Kasumi-1 (cell line): Measurements from ENCODE around the gene UST.
A peak's percentile ranks its signal among the peaks of the same experiment; 100 is the strongest.
"Not testable (repeated sequence)": the region's sequence is repeated elsewhere in the genome, so short reads cannot be mapped to it uniquely, and the experiment has no call there.

Experiments
- DNase-seq, 2 experiments: peaks; one replicate each; lab custom pipeline; 2025; lab: John Stamatoyannopoulos, UW

The UST gene

GRCh38 chr6:148951662-148952061 is 204.8 kb downstream of the UST start:
- DNase-seq, result no peak

- DNase-seq, result no peak
Observed at GRCh38 chr6:148952147-148953035, 205.6 kb downstream of the UST start.

- no peak for DNase-seq
Observed at GRCh38 chr6:148954461-148954860, 207.6 kb downstream of the UST start.

GRCh38 chr6:148954934-148955333 is 208.1 kb downstream of the UST start:
- no peak for DNase-seq

GRCh38 chr6:148955441-148955840 is 208.6 kb downstream of the UST start:
- DNase-seq, result no peak

- not testable (repeated sequence) for DNase-seq
Observed at GRCh38 chr6:148956163-148956562, 209.3 kb downstream of the UST start.

GRCh38 chr6:148957752-148958151 is 210.9 kb downstream of the UST start:
- DNase-seq, result no peak

GRCh38 chr6:148959008-148959407 is 212.2 kb downstream of the UST start:
- no peak for DNase-seq

- no peak for DNase-seq
Observed at GRCh38 chr6:148959501-148959900, 212.7 kb downstream of the UST start.

GRCh38 chr6:148962854-148963515 is 216.2 kb downstream of the UST start:
- DNase-seq, result no peak

GRCh38 chr6:148963738-148964137 is 216.9 kb downstream of the UST start:
- no peak for DNase-seq

GRCh38 chr6:148964467-148964866 is 217.6 kb downstream of the UST start:
- DNase-seq, result no peak

- DNase-seq, result no peak
Observed at GRCh38 chr6:148965287-148965686, 218.5 kb downstream of the UST start.

- DNase-seq, result no peak
Observed at GRCh38 chr6:148967011-148967520, 220.2 kb downstream of the UST start.

GRCh38 chr6:148967541-148967956 is 220.7 kb downstream of the UST start:
- no peak for DNase-seq

GRCh38 chr6:148968771-148969602 is 222.2 kb downstream of the UST start:
- DNase-seq, result no peak

- no peak for DNase-seq
Observed at GRCh38 chr6:148969603-148970061, 222.8 kb downstream of the UST start.

GRCh38 chr6:148971031-148971927 is 224.4 kb downstream of the UST start:
- DNase-seq, result no peak

- peak in 1 of 2 experiments; percentile 21 for DNase-seq
Observed at GRCh38 chr6:148972481-148972880, 225.7 kb downstream of the UST start.

- DNase-seq, result peak; percentile 52 to 62
Observed at GRCh38 chr6:148973538-148974208, 226.8 kb downstream of the UST start.
